MM.1S (cell line): ENCODE data around the gene SLC25A34.

Source experiments
- DNase-seq: peaks from one replicate; pipeline ENCODE4 v3.0.0-alpha.2; 2015
- H2AFZ ChIP-seq: fragments of 300-600 bp; sonication (generic); 2 replicates; pipeline ENCODE4 v1.6.0; 2016; ENCODE audit warnings: antibody characterized with exemption, low read length
- H3F3A ChIP-seq: fragments of 300-600 bp; sonication (generic); 2 replicates; pipeline ENCODE4 v1.6.1; 2016; ENCODE audit warnings: mild to moderate bottlenecking, antibody characterized with exemption, low read length, moderate library complexity, mixed read lengths; ENCODE audit not compliant: insufficient read depth
- H3K27ac ChIP-seq: fragments of 300-600 bp; sonication (generic); 2 replicates; pipeline ENCODE4 v1.5.1; 2016; ENCODE audit warnings: mild to moderate bottlenecking, low read length
- H3K27me3 ChIP-seq: fragments of 300-600 bp; sonication (generic); replicated peaks from 2 replicates; pipeline ENCODE4 v1.6.0; 2016; ENCODE audit warnings: low read length; ENCODE audit not compliant: insufficient read depth
- H3K36me3 ChIP-seq: fragments of 300-600 bp; sonication (generic); replicated peaks from 2 replicates; pipeline ENCODE4 v1.6.1; 2016; ENCODE audit warnings: mild to moderate bottlenecking, low read length, mixed read lengths; ENCODE audit not compliant: insufficient read depth
- H3K4me1 ChIP-seq: fragments of 300-600 bp; sonication (generic); 2 replicates; pipeline ENCODE4 v1.6.1; 2016; ENCODE audit warnings: low read length, mixed read lengths
- H3K4me2 ChIP-seq: fragments of 300-600 bp; sonication (generic); 2 replicates; pipeline ENCODE4 v1.6.0; 2016; ENCODE audit warnings: low read depth, low read length
- H3K4me3 ChIP-seq: fragments of 300-600 bp; sonication (generic); 2 replicates; pipeline ENCODE4 v1.5.1; 2016; ENCODE audit warnings: low read length, mixed read lengths
- H3K79me2 ChIP-seq: fragments of 300-600 bp; sonication (generic); 2 replicates; pipeline ENCODE4 v1.6.1; 2016; ENCODE audit warnings: mixed run types, low read length, mixed read lengths
- H3K9ac ChIP-seq: fragments of 300-600 bp; sonication (generic); 2 replicates; pipeline ENCODE4 v1.6.1; 2016; ENCODE audit warnings: low read length, mixed read lengths
- H3K9me2 ChIP-seq: fragments of 300-600 bp; sonication (generic); replicated peaks from 2 replicates; pipeline ENCODE4 v1.6.1; 2016; ENCODE audit warnings: mild to moderate bottlenecking, low read length, mixed read lengths; ENCODE audit not compliant: insufficient read depth
- H3K9me3 ChIP-seq: fragments of 300-600 bp; sonication (generic); replicated peaks from 2 replicates; pipeline ENCODE4 v1.6.1; 2016; ENCODE audit warnings: mild to moderate bottlenecking, low read length, mixed read lengths; ENCODE audit not compliant: insufficient read depth
- H4K20me1 ChIP-seq: fragments of 300-600 bp; sonication (generic); 2 replicates; pipeline ENCODE4 v1.6.1; 2016; ENCODE audit warnings: mild to moderate bottlenecking, low read length, moderate library complexity, mixed read lengths; ENCODE audit not compliant: insufficient read depth
- EZH2 ChIP-seq: fragments of 300-600 bp; sonication (generic); optimal IDR thresholded peaks from 2 replicates; pipeline ENCODE3; 2017; ENCODE audit warnings: low read depth, mild to moderate bottlenecking, antibody characterized with exemption, low read length, mixed read lengths
- EZH2phosphoT487 ChIP-seq: fragments of 300-600 bp; sonication (generic); IDR thresholded peaks from 2 replicates; pipeline ENCODE4 v1.6.1; 2018; ENCODE audit warnings: antibody characterized with exemption, low read length
- TF ChIP-seq, protein P1 (sequence below): fragments of 300-600 bp; sonication (generic); IDR thresholded peaks from 2 replicates; pipeline ENCODE4 v1.5.1; 2016; ENCODE audit warnings: antibody characterized with exemption, low read length, mixed read lengths

The SLC25A34 gene

DNA sequence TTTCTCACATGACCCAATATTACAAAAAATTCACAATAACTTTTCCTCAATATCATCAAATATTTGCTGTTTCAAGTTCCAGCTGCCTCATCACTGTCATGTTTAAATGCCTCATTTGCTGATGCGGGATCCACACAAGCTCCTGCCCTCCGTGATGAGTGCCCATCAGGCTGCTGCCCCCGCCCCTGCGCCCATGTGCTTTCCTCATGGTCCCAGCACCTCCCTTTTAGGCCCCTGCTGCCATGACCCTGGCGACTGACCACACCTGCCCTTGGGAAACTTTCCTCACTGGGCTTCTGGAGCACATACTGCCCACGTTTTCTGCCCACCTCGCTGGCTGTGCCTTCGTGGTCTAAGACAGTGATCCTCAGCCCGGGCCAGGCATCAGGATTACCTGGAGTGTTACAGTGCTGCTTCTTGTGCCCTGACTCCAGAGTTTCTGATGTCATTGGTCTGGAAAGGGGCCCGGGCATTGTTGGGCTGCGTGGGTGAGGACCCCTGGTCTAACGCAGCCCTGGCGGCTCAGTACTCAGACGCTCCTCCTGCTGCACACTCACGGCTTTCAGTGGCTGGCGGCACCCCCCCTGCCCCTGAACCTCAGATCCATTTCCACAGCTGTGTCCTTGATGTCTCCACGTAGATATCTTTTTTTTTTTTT is 31.4 kb upstream of the SLC25A34 start:
- Histone ChIP-seq H3K27me3 (no peaks in the 10 kb centered on the region), H3K9me2 (no peaks in the 10 kb centered on the region), H2AFZ (no peak overlapping the region), H3K4me2 (no peak overlapping the region), H3K9me3 (no peaks in the 10 kb centered on the region), H3K9ac (no peak overlapping the region), H4K20me1 (no peaks in the 10 kb centered on the region), H3K4me3 (no peak overlapping the region), H3K4me1 (no peaks in the 10 kb centered on the region), H3K79me2 (peaks cover 82% of the 10 kb centered on the region), H3K27ac (no peak overlapping the region), H3K36me3 (no peaks in the 10 kb centered on the region), H3F3A (no peaks in the 10 kb centered on the region)
- no peak for DNase-seq
- TF ChIP-seq, protein P1, sequence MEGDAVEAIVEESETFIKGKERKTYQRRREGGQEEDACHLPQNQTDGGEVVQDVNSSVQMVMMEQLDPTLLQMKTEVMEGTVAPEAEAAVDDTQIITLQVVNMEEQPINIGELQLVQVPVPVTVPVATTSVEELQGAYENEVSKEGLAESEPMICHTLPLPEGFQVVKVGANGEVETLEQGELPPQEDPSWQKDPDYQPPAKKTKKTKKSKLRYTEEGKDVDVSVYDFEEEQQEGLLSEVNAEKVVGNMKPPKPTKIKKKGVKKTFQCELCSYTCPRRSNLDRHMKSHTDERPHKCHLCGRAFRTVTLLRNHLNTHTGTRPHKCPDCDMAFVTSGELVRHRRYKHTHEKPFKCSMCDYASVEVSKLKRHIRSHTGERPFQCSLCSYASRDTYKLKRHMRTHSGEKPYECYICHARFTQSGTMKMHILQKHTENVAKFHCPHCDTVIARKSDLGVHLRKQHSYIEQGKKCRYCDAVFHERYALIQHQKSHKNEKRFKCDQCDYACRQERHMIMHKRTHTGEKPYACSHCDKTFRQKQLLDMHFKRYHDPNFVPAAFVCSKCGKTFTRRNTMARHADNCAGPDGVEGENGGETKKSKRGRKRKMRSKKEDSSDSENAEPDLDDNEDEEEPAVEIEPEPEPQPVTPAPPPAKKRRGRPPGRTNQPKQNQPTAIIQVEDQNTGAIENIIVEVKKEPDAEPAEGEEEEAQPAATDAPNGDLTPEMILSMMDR = no peak
- no peak for TF ChIP-seq EZH2phosphoT487
- TF ChIP-seq EZH2 = no peak

DNA sequence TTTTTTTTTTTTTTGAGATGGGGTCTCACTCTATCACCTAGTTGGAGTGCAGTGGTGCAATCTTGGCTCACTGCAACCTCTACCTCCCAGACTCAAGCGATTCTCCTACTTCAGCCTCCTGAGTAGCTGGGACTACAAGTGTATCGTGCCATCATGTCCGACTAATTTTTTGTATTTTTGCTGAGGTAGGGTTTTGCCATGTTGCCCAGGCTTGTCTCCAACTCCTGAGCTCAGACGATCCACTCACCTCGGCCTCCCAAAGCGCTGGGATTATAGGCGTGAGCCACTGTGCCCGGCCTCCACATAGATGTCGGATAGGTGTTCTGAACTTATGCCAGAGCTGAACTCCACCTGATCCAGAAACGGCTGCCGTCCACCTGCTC is 30.9 kb upstream of the SLC25A34 start:
- TF ChIP-seq, protein P1 = no peak
- TF ChIP-seq EZH2 = no peak
- no peak for TF ChIP-seq EZH2phosphoT487
- Histone ChIP-seq H3K4me1 (no peaks in the 10 kb centered on the region), H3F3A (no peaks in the 10 kb centered on the region), H3K4me2 (no peak overlapping the region), H3K4me3 (no peak overlapping the region), H3K36me3 (no peaks in the 10 kb centered on the region), H2AFZ (no peak overlapping the region), H3K27ac (no peak overlapping the region), H3K27me3 (no peaks in the 10 kb centered on the region), H3K9me3 (no peaks in the 10 kb centered on the region), H3K9ac (no peak overlapping the region), H4K20me1 (no peaks in the 10 kb centered on the region), H3K79me2 (peaks cover 79% of the 10 kb centered on the region), H3K9me2 (no peaks in the 10 kb centered on the region)
- DNase-seq = no peak

DNA sequence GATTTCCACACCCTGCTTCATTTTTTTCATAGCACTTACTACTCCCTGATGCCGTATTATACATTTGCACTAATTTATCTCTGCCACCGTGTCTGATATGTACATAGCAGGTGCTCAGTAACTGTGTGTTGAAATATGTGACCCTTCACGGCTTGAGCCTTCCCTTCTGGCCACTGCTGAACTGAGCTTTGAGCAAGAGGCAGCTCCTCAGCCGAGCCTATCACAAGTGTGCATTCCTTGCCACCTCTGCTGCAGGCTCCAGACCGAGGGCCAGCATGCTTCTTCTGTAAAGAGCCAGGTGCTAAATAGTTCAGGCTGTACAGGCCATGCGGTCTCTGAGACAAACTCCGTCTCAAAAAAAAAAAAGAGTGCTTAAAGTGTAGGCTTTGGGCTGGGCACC is 29.3 kb upstream of the SLC25A34 start:
- H3K36me3 ChIP-seq = no peaks in the 10 kb centered on the region
- TF ChIP-seq, protein P1 = no peak
- no peak for TF ChIP-seq EZH2
- TF ChIP-seq EZH2phosphoT487 = no peak
- H3K4me2 ChIP-seq = no peak overlapping the region
- H2AFZ ChIP-seq = no peak overlapping the region
- H3K4me3 ChIP-seq = no peak overlapping the region
- no peaks in the 10 kb centered on the region for H3K4me1 ChIP-seq
- H3F3A ChIP-seq = no peaks in the 10 kb centered on the region
- no peaks in the 10 kb centered on the region for H3K9me3 ChIP-seq
- H3K79me2 ChIP-seq = peaks cover 78% of the 10 kb centered on the region
- H4K20me1 ChIP-seq = no peaks in the 10 kb centered on the region
- H3K9me2 ChIP-seq = no peaks in the 10 kb centered on the region
- no peak overlapping the region for H3K9ac ChIP-seq
- no peak for DNase-seq
- H3K27me3 ChIP-seq = no peaks in the 10 kb centered on the region
- no peak overlapping the region for H3K27ac ChIP-seq
